Measurements from ENCODE around the gene FOXC1. TPM values are rescaled to one million over a fixed set of nuclear protein-coding genes. Genes with fewer than 3 reads are reported as not detected.

FOXC1 gene
- total and polyA plus RNA-seq, 2 donors (not counting 1 experiment from before 2014, with no cell fraction given) = 0.04 to 0.52 TPM

DNA sequence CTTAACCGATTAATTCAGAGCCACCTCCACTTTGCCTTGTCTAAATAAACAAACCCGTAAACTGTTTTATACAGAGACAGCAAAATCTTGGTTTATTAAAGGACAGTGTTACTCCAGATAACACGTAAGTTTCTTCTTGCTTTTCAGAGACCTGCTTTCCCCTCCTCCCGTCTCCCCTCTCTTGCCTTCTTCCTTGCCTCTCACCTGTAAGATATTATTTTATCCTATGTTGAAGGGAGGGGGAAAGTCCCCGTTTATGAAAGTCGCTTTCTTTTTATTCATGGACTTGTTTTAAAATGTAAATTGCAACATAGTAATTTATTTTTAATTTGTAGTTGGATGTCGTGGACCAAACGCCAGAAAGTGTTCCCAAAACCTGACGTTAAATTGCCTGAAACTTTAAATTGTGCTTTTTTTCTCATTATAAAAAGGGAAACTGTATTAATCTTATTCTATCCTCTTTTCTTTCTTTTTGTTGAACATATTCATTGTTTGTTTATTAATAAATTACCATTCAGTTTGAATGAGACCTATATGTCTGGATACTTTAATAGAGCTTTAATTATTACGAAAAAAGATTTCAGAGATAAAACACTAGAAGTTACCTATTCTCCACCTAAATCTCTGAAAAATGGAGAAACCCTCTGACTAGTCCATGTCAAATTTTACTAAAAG is 2.7 kb downstream of the FOXC1 start:
- no peak overlapping the region for H3K27ac ChIP-seq (ENCODE audit: low read length in 2 of 2)
- no peak for ATAC-seq (ENCODE audit: low read depth)
- Mint-ChIP-seq H3K4me3 (peak overlapping the region; percentile 84), H3K27me3 (peaks cover 54% of the 10 kb centered on the region), H3K27ac (peak overlapping the region; percentile 84), H3K9me3 (ENCODE audit: insufficient read depth) (no peaks in the 10 kb centered on the region), H3K4me1 (peaks cover 32% of the 10 kb centered on the region)
- H3K9me3 ChIP-seq (ENCODE audit: control extremely low read depth in 1 of 3, control insufficient read depth in 2 of 3, insufficient read depth in 1 of 3, low read length in 2 of 3) = peaks cover 0 to 47% (median 10%) of the 10 kb centered on the region in 3 donors
- peak; percentile 55 for DNase-seq
- H3K9ac ChIP-seq (ENCODE audit: low read length) = peak overlapping the region; percentile 65
- intact Hi-C loops (cut with micrococcal nuclease) = loop anchor here (5.0 kb wide), 1 partner anchor 225 kb away; the partner anchor contains the start of gene FOXF2
- 0% methylated on average over 1 of the region's 10 CpGs for WGBS (ENCODE audit: insufficient coverage)
- ChIA-PET CTCF (interaction anchor here (1.0 to 2.3 kb wide), 4 partner anchors 16 to 1022 kb away, joined by 4 to 8 read pairs (median 4); no protein-coding TSS in a partner anchor), POLR2A (no interaction called here)
- no peaks in the 10 kb centered on the region for H3K36me3 ChIP-seq (replicated peaks in 1 of 2; ENCODE audit: control extremely low read depth in 1 of 2, control insufficient read depth in 1 of 2, extremely low read depth in 1 of 2, insufficient read depth in 2 of 2, low read length in 1 of 2)
- H3K27me3 ChIP-seq (replicated peaks in 1 of 4; ENCODE audit: control extremely low read depth in 1 of 4, control insufficient read depth in 3 of 4, insufficient read depth in 4 of 4, low read length in 3 of 4) = peaks cover 0 to 70% (median 51%) of the 10 kb centered on the region in 4 experiments
- peak overlapping the region in 4 of 5 experiments; percentile 41 to 63 (median 48) for H3K4me3 ChIP-seq (ENCODE audit: control extremely low read depth in 1 of 5, extremely low read depth in 1 of 5, insufficient read depth in 1 of 5, low read depth in 2 of 5, low read length in 4 of 5)
- peaks cover 7% of the 10 kb centered on the region for H4K20me1 ChIP-seq (ENCODE audit: control insufficient read depth, insufficient read depth, low read length, poor library complexity, severe bottlenecking)
- peak overlapping the region; percentile 58 for H2AFZ ChIP-seq (ENCODE audit: insufficient read depth, low read depth, low read length, poor library complexity, severe bottlenecking)
- peak overlapping the region; percentile 85 for H3K4me2 ChIP-seq (replicated peaks; ENCODE audit: low read depth, low read length, poor library complexity, severe bottlenecking)
- peaks cover 47 to 53% of the 10 kb centered on the region in 2 donors for H3K4me1 ChIP-seq (ENCODE audit: control insufficient read depth in 2 of 2, insufficient read depth in 2 of 2, low read length in 2 of 2)
- TF ChIP-seq EZH2 (IDR thresholded peaks at IDR 0.05; ENCODE audit: borderline replicate concordance, insufficient read depth, low read depth, low read length, poor library complexity, severe bottlenecking) = no peak
- TF ChIP-seq, protein P1, sequence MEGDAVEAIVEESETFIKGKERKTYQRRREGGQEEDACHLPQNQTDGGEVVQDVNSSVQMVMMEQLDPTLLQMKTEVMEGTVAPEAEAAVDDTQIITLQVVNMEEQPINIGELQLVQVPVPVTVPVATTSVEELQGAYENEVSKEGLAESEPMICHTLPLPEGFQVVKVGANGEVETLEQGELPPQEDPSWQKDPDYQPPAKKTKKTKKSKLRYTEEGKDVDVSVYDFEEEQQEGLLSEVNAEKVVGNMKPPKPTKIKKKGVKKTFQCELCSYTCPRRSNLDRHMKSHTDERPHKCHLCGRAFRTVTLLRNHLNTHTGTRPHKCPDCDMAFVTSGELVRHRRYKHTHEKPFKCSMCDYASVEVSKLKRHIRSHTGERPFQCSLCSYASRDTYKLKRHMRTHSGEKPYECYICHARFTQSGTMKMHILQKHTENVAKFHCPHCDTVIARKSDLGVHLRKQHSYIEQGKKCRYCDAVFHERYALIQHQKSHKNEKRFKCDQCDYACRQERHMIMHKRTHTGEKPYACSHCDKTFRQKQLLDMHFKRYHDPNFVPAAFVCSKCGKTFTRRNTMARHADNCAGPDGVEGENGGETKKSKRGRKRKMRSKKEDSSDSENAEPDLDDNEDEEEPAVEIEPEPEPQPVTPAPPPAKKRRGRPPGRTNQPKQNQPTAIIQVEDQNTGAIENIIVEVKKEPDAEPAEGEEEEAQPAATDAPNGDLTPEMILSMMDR (IDR thresholded peaks at IDR 0.05) = no peak
- no peaks in the 10 kb centered on the region for H3K79me2 ChIP-seq (ENCODE audit: control insufficient read depth, insufficient read depth, low read length)

DNA sequence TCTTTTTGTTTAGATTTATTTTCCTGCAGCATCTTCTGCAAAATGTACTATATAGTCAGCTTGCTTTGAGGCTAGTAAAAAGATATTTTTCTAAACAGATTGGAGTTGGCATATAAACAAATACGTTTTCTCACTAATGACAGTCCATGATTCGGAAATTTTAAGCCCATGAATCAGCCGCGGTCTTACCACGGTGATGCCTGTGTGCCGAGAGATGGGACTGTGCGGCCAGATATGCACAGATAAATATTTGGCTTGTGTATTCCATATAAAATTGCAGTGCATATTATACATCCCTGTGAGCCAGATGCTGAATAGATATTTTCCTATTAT is 3.2 kb downstream of the FOXC1 start:
- WGBS (ENCODE audit: insufficient coverage) = no CpG with 5 or more reads among the region's 7 CpGs
- no peak overlapping the region for H3K4me2 ChIP-seq (replicated peaks; ENCODE audit: low read depth, low read length, poor library complexity, severe bottlenecking)
- ChIA-PET CTCF (no interaction called here), POLR2A (no interaction called here)
- DNase-seq = no peak
- peaks cover 53% of the 10 kb centered on the region for H3K27me3 Mint-ChIP-seq
- peaks cover 7% of the 10 kb centered on the region for H4K20me1 ChIP-seq (ENCODE audit: control insufficient read depth, insufficient read depth, low read length, poor library complexity, severe bottlenecking)
- H3K9me3 ChIP-seq (ENCODE audit: control extremely low read depth in 1 of 3, control insufficient read depth in 2 of 3, insufficient read depth in 1 of 3, low read length in 2 of 3) = peaks cover 0 to 42% (median 9%) of the 10 kb centered on the region in 3 donors
- H3K79me2 ChIP-seq (ENCODE audit: control insufficient read depth, insufficient read depth, low read length) = no peaks in the 10 kb centered on the region
- no peaks in the 10 kb centered on the region for H3K36me3 ChIP-seq (replicated peaks in 1 of 2; ENCODE audit: control extremely low read depth in 1 of 2, control insufficient read depth in 1 of 2, extremely low read depth in 1 of 2, insufficient read depth in 2 of 2, low read length in 1 of 2)
- no peak overlapping the region for H3K9ac ChIP-seq (ENCODE audit: low read length)
- no peak for ATAC-seq (ENCODE audit: low read depth)
- intact Hi-C loops (cut with micrococcal nuclease) = loop anchor here (5.0 kb wide), 1 partner anchor 226 kb away; the partner anchor contains the start of gene FOXF2
- no peak overlapping the region for H3K4me3 ChIP-seq (ENCODE audit: control extremely low read depth in 1 of 5, extremely low read depth in 1 of 5, insufficient read depth in 1 of 5, low read depth in 2 of 5, low read length in 4 of 5)
- TF ChIP-seq, protein P1 (IDR thresholded peaks at IDR 0.05) = no peak
- peak; percentile 72 for TF ChIP-seq EZH2 (IDR thresholded peaks at IDR 0.05; ENCODE audit: borderline replicate concordance, insufficient read depth, low read depth, low read length, poor library complexity, severe bottlenecking)
- peaks cover 42 to 48% of the 10 kb centered on the region in 2 donors for H3K4me1 ChIP-seq (ENCODE audit: control insufficient read depth in 2 of 2, insufficient read depth in 2 of 2, low read length in 2 of 2)
- peaks cover 0 to 70% (median 49%) of the 10 kb centered on the region in 4 experiments for H3K27me3 ChIP-seq (replicated peaks in 1 of 4; ENCODE audit: control extremely low read depth in 1 of 4, control insufficient read depth in 3 of 4, insufficient read depth in 4 of 4, low read length in 3 of 4)
- H2AFZ ChIP-seq (ENCODE audit: insufficient read depth, low read depth, low read length, poor library complexity, severe bottlenecking) = no peak overlapping the region
- no peak overlapping the region for H3K27ac ChIP-seq (ENCODE audit: low read length in 2 of 2)
- no peak overlapping the region for H3K27ac Mint-ChIP-seq
- H3K4me1 Mint-ChIP-seq = peaks cover 27% of the 10 kb centered on the region
- no peak overlapping the region for H3K4me3 Mint-ChIP-seq
- no peaks in the 10 kb centered on the region for H3K9me3 Mint-ChIP-seq (ENCODE audit: insufficient read depth)

Data from B cell (primary cell).